SU-DHL-6 (cell line): ENCODE data around the gene ADAMTS14.

Experiments
- EZH2phosphoT487 ChIP-seq: fragments of 200-600 bp; sonication (generic), shearing (Covaris generic); conservative IDR thresholded peaks from 2 replicates; pipeline ENCODE4 v1.6.1; 2018; ENCODE audit warnings: mild to moderate bottlenecking, antibody characterized with exemption, low read length, moderate library complexity, mixed read lengths
- TF ChIP-seq, protein P1 (sequence below): fragments of 200-600 bp; sonication (generic); IDR thresholded peaks from one replicate; pipeline ENCODE4 v1.5.1; 2017; ENCODE audit warnings: antibody characterized with exemption, mild to moderate bottlenecking, low read length, moderate library complexity; ENCODE audit not compliant: insufficient read depth, poor library complexity, severe bottlenecking

- TF ChIP-seq, protein P1, sequence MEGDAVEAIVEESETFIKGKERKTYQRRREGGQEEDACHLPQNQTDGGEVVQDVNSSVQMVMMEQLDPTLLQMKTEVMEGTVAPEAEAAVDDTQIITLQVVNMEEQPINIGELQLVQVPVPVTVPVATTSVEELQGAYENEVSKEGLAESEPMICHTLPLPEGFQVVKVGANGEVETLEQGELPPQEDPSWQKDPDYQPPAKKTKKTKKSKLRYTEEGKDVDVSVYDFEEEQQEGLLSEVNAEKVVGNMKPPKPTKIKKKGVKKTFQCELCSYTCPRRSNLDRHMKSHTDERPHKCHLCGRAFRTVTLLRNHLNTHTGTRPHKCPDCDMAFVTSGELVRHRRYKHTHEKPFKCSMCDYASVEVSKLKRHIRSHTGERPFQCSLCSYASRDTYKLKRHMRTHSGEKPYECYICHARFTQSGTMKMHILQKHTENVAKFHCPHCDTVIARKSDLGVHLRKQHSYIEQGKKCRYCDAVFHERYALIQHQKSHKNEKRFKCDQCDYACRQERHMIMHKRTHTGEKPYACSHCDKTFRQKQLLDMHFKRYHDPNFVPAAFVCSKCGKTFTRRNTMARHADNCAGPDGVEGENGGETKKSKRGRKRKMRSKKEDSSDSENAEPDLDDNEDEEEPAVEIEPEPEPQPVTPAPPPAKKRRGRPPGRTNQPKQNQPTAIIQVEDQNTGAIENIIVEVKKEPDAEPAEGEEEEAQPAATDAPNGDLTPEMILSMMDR, result no peak
- no peak for TF ChIP-seq EZH2phosphoT487
Measured at GRCh38 chr10:70702190-70702763, 30.0 kb downstream of the ADAMTS14 start.
